ENCODE data around the gene DSCAML1.

The DSCAML1 gene

GRCh38 chr11:117750916-117751662, 45.9 kb downstream of the DSCAML1 start:
- DNase-seq, result no peak

- no peak for DNase-seq
Measured at GRCh38 chr11:117750357-117750756, 46.7 kb downstream of the DSCAML1 start.

DNA sequence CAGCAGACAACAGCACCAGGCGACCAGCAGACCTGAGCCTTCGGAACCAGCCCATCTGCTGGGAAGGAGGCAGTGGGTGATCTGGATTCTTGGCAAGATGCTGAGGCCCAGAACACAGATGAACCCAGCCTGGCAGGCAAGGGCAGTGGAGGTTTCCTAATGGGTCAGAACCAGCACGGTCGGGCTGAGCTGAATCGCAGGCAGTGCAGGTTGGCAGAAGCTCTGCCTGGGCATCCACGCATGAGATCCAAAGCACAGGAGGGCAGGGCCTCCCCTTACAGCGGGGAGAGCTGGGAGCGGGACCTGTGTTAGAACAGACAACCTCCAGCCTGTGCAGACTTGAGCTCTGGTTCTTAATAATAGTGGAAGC, 47.5 kb downstream of the DSCAML1 start:
- DNase-seq, result no peak

DNA sequence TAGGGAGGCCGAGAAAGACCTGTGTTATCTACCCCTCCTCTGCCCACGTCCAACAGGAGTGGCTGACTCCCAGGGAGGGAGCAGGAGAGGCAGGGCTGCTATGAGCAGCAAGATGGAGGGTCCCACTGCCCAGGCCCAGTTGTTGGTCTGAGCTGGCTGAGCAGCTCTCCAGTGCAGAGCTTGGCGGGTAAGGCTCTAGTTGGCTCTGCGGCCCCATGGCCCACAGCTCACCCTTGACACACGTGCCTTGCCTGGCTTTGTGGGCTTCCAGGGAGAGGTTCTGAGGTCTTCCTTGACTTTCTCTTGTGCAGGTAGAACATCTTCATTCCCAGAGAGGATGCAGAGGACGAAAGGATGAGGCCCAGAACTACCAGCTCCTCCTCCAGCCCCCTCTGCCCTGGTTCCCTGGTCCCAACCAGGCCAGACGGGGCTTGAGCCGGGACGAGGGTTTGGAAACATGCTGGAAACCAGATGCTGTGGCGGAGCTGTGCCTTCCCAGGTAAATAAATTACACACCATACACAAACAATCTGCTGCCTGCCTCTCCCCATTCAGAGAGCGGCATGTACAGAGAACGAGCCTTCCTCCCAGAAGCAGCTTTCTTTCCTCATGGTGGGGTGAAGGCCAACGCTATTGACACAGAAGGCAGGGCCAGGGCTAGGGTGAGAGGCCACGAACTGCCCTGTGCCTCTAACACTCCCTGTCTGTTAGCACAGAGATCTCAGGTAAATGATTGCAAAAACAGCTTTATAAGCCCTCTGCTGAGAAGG, 48.1 kb downstream of the DSCAML1 start:
- DNase-seq, result no peak

- no peak for DNase-seq
Measured at GRCh38 chr11:117747892-117748291, 49.1 kb downstream of the DSCAML1 start.

GRCh38 chr11:117745346-117745745, 51.7 kb downstream of the DSCAML1 start:
- no peak for DNase-seq

DNA sequence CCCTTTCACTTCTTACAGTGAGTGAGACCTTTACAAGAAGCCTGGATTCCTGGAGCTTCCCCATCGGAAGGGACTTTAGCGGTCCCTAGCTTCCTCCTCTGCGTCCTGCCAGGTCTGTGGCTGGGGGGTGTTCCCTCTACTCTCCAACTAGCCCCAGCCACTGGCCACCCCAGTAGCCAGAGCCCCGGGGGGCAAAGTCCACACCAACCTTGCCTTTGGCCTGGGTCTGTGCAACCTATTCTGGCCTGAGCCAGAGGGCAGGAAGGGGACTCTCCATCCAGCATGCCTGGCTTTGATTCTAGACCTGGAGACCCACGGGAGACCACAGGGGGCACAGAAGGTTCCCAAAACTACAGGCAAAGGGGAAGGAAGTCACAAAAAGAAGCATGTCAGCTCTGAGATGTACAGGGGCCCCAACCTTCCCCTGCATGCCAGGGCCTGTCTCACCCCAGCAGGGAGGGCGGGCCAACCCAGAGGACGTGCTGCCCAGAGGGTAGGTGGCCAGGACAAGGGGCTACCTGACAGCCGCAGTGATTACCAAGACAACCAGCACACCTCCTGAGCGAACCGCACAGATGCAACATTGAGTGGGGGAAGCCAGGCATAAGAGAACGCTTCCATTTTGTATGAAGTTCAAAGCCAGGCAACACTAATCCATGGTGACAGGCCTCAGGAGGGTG, 52.4 kb downstream of the DSCAML1 start:
- no peak for DNase-seq

DNA sequence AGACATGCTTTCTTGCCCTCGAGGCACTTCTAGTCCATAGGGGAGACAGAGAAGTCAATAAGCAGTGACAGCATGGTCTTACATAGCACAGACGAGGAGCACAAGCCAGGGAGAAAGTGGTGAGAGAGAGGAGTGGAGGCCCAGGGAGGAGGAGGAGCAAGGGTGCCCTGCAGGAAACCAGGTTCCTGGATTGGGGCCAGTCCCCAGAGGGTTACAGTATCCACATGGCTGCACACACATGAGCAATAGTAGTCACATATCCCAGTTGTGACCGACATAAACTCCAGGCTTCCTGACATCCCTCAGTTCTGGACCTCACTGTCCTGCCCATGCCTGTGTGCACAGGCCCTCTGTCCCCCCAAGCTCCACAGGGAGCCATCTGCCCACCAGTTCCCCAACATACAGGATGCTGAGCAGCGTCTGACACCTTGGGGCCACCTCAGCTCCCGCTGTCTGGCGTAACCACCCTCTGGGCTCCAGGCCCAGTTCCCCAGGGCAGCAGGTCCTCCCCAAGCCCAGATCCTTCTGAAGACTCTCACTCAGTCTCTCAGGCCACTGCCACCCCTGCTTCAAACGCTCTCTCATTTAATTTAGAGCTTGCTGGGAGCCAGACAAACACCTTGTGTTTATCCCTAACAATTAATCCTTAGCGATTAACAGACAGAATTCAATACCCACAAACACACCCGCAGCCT, 53.7 kb downstream of the DSCAML1 start:
- no peak for DNase-seq

- DNase-seq, result no peak
Measured at GRCh38 chr11:117738246-117738957, 58.6 kb downstream of the DSCAML1 start.

GRCh38 chr11:117735350-117735977, 61.6 kb downstream of the DSCAML1 start:
- no peak for DNase-seq

GRCh38 chr11:117734601-117735024, 62.4 kb downstream of the DSCAML1 start:
- DNase-seq, result no peak

DNA sequence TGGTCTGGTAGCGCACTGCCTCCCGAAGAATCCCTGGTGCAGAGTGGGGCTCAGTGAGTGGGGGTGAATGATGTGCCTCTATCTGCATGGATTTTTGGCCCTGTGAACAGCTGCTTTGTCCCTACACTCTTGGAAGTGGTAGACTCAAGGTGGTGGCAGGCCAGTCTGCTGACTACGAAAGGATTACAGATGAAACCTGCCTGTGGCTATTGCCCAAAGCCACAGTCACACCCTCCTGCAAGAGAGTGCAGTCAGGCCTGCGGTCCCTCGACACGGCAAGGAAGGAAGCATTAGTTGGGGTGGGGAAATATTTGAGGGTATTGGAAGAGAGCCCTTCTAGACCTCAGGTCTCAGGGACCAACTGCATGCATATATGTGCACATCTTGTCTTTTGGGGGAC, 63.7 kb downstream of the DSCAML1 start:
- DNase-seq, result no peak

DNA sequence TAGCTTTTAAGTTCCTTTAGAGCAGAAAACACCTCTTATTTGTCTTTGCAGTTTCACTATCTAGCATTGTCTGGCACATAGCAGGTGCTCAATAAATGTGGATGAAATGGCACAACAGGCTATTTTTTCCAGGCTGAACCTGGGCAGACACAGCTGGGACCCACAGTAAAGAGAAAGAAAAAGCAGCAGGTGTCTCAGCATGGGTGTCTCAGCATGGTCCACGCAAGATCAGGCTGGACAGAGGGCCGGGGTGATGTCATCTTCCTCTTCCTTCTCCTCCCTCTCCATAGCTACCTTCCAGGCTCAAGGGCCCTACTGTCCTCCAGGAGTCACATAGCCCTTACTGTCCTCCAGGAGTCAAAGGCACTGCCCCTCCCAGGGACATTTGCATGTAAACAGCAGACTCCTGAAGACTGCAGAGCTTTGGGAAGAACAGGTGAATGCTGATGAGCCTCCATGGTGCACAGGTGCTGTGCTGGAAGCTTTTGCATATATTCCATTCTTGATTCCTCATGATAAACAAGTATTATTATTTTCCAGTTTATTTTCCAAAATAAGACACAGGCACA, 65.2 kb downstream of the DSCAML1 start:
- DNase-seq, result no peak

- DNase-seq, result no peak
Measured at GRCh38 chr11:117730208-117730800, 66.7 kb downstream of the DSCAML1 start.

DNA sequence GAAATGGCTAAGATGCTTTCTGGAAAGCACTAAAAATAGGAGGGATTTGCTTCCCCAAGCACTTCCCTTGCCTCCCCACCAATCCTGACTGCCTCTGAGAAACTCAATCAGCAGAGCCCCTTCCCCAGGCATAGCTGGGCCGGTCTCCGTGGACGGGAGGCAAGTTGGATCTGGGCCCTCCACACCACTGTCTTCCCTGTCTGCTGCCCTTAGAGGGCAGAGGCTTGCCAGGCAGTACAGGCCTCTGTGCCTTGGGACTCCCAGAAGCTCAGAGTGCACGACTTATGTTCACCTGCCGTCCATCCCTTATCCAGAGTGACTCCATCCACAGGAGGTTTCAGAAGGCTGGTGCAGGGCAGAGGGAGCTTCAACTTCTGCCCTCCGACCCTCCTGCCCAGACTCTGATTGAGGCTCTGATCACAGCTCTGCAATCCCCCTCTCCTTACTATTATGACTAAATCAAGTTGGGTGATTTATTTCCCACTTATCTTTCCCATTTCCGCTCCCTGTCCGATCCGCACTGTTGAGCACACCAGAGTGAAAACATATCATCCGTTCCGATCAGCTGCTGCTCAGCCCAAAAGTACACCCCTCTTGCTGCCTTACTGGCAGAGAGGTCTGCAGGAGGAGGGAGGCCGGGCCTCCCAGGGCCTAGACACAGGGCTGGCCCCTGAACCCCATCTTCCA, 71.8 kb downstream of the DSCAML1 start:
- no peak for DNase-seq

DNA sequence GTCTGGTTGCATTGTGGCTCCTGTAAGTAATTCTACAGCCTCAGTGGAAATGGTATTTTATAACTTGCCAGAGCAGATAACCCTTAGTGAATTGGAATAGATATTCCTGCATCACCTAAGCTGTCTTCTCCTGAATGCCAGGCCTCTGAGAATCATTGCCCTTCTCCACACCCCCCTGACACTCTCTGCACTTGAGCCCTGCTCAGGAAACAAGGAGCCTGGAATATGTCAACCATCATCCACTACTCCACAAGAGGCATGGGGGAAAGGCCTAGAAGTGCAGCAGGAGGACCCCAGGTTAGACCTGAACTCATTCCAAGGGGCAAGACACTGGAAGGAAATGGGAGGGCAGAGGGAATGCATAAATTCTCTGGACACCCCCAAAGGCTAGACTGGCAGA, 72.4 kb downstream of the DSCAML1 start:
- DNase-seq, result no peak

- DNase-seq, result no peak
Measured at GRCh38 chr11:117724104-117724503, 72.9 kb downstream of the DSCAML1 start.

DNA sequence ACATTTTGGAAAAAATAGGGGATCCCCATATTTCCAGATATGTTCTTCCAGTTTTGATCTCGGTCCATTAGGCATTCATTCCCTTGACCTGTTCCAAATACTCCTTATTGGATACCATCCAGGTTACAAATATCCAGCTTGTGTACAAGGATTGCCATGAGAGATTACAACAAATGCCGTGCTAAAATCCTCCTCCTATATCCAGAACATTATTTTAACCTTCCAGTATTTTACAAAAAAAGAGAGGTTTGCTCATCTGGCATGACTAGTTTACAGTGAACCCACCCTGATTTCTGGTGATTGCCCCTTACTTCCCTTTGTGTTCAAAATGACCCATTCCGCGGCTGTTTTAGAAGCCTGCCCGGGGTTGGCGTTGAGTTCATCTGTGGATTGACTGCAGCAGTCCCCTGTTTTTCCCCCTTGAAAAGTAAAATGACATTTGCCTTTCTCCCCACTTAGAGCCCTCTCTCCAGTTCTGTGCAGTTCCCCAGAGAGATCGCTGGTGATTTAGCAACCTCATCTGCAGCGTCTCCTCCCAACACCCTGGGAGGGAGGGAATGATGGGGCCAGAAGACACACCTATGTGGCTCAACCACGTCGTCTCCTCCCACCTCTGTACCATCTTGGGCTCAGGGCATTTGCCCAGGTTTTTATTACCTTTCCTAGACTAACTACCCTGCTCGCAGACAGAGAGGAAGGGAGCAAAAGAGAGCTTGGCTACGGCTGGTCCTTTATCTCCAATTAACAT, 73.6 kb downstream of the DSCAML1 start:
- no peak for DNase-seq

GRCh38 chr11:117722082-117722481, 74.9 kb downstream of the DSCAML1 start:
- DNase-seq, result no peak

DNA sequence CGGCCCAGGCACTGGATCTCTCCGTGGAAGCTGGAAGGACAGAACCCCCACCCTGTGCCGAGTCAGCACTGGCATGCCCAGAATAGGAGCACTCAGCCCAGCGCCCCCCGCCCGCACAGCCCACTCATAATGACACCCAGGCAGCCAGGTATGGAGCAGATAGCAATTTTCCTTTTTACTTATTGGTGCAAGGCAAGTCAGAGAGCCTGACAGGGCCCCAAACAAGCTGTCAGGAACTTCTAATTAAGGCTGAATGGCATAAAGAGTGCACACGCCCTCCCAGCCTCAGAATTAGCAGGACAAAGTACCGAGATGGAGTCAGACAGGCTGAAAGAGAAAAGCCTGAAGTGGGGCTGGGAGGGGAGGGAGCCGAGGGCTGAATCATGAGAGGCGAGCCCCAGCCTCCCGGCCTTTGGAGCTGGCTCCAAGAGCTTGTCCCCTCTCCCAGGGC, 76.9 kb downstream of the DSCAML1 start:
- DNase-seq, result no peak

Data from CD4-positive, alpha-beta T cell treated with Interleukin-10 for 1 hour (primary cell).